ENCODE data around the gene LIPH. TPM values are rescaled to one million over a fixed set of nuclear protein-coding genes. Genes with fewer than 3 reads are reported as not detected.
"Not testable (repeated sequence)": the region's sequence is repeated elsewhere in the genome, so short reads cannot be mapped to it uniquely, and the experiment has no call there.

The LIPH gene
- total and polyA plus RNA-seq, 10 of the 15 experiments (the other 5 are each of a cell fraction or from before 2014, with no cell fraction given) = 2.2 to 11.1 (median 5.4) TPM

- TF ChIP-seq BCLAF1 (IDR thresholded peaks at IDR 0.05) = no peak
- no peak for TF ChIP-seq STAT3 (IDR thresholded peaks at IDR 0.05; ENCODE audit: low read depth, low read length)
- no peak for TF ChIP-seq RFX5 (IDR thresholded peaks at IDR 0.05; ENCODE audit: low read depth, low read length)
Observed at GRCh38 chr3:185469542-185469941, 82.8 kb downstream of the LIPH start (continued).

GRCh38 chr3:185466123-185466522, 86.3 kb downstream of the LIPH start:
- H3K9ac ChIP-seq (ENCODE audit: control insufficient read depth, insufficient read depth, low read length); H3K4me1 ChIP-seq (ENCODE audit: control insufficient read depth, insufficient read depth, low read length); SMC1A ChIA-PET (ENCODE audit: uncharacterized antibody, unreplicated experiment); in situ Hi-C loops (cut with MboI); BruUV-seq (replicated peaks); H3K4me3 ChIP-seq; intact Hi-C loops (cut with micrococcal nuclease; ENCODE audit: unreplicated experiment); H3K27me3 ChIP-seq (replicated peaks in 1 of 2; ENCODE audit: control insufficient read depth in 2 of 2, insufficient read depth in 2 of 2, low read length in 1 of 2); ATAC-seq; POLR2A ChIA-PET; H3K79me2 ChIP-seq (ENCODE audit: control insufficient read depth, insufficient read depth, low read length); H3K36me3 ChIP-seq (ENCODE audit: control insufficient read depth in 2 of 2, insufficient read depth in 2 of 2, low read length in 1 of 2); H4K20me1 ChIP-seq (ENCODE audit: control insufficient read depth, insufficient read depth); H3K27ac ChIP-seq (ENCODE audit: control insufficient read depth, insufficient read depth); H3K9me3 ChIP-seq (replicated peaks; ENCODE audit: control insufficient read depth, insufficient read depth, low read length); H3K4me2 ChIP-seq (ENCODE audit: control insufficient read depth, insufficient read depth); H2AFZ ChIP-seq (ENCODE audit: control insufficient read depth, low read depth, low read length); FAIRE-seq; DNase-seq (ENCODE audit: low read depth, low spot score): not testable (repeated sequence)
- ChIA-PET CTCF (interaction anchor here (0.7 to 3.4 kb wide), 2 partner anchors 93 to 477 kb away, joined by 3 to 8 read pairs; no protein-coding TSS in a partner anchor), RAD21 (ENCODE audit: unreplicated experiment) (interaction anchor here (0.7 kb wide), 1 partner anchor 14 kb away, joined by 5 read pairs; no protein-coding TSS in a partner anchor)
- WGBS (ENCODE audit: insufficient coverage, insufficient replicate concordance, low lambda C conversion rate, missing lambda C conversion rate) = 97% methylated on average over 4 of the region's 5 CpGs

Data from GM12878 (cell line).